ENCODE results near the gene FER1L5. TPM values are rescaled to one million over a fixed set of nuclear protein-coding genes. Genes with fewer than 3 reads are reported as not detected.

Gene FER1L5
- total RNA-seq, 1 experiment from 2014 or later: 1.2 TPM

DNA sequence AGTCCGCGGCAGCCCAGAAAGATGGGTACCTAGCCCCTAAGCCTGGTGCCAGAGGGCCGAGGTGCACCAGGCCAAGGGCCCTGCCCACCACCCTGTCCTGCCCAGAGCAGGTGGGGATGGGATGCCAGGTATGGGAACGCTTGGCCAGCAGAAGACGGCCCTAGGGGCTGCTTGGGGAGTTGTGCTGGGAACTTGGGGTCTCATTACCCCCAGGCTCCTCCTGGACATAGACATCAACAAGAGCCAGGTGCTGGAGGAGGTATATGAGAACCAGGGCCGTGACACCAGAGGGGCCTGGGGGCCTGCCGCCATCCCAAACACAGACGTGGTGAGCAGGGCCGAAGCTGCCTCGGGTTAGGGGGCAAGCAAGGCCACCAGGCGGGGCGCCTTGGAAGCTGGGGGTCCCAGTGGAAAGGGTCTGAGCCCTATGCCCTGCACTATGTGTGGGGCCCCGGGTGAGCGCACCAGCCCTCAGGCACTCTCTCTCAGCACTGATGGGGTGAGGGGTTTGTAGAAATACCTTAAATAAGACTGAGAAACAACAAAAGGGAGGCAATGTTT is 46.9 kb downstream of the FER1L5 start:
- no peak overlapping the region for H3K18ac ChIP-seq (ENCODE audit: insufficient read length, low read depth, low read length)
- no peak overlapping the region for H3T11ph ChIP-seq (ENCODE audit: low read length)
- H2BK20ac ChIP-seq (ENCODE audit: low read depth, low read length, poor library complexity, severe bottlenecking): no peak overlapping the region
- no peak overlapping the region for H2AFZ ChIP-seq (ENCODE audit: low read length)
- no peak overlapping the region for H3K4me2 ChIP-seq (ENCODE audit: insufficient read depth, insufficient read length, low read length)
- H3K27me3 ChIP-seq (ENCODE audit: insufficient read depth, low read length): no peaks in the 10 kb centered on the region
- H3K36me3 Mint-ChIP-seq (ENCODE audit: insufficient read depth in 1 of 3, low read depth in 3 of 3): no peaks in the 10 kb centered on the region
- H4K5ac ChIP-seq (ENCODE audit: insufficient read length, low read depth, low read length): no peak overlapping the region
- H2BK12ac ChIP-seq (ENCODE audit: insufficient read length, low read depth, low read length): no peak overlapping the region
- H3K14ac ChIP-seq (ENCODE audit: insufficient read depth, low read length): no peak overlapping the region; the same call in 1 of the 2 replicates
- no peaks in the 10 kb centered on the region for H3K79me1 ChIP-seq (ENCODE audit: insufficient read depth, low read depth, low read length, poor library complexity, severe bottlenecking)
- no CpG with 5 or more reads among the region's 14 CpGs for WGBS (ENCODE audit: extremely low coverage, insufficient read length, low lambda C conversion rate)
- no peak overlapping the region for H2AK5ac ChIP-seq (ENCODE audit: insufficient read length, low read length)
- H2BK15ac ChIP-seq (ENCODE audit: low read depth, low read length): no peak overlapping the region
- H3K79me2 ChIP-seq (ENCODE audit: insufficient read depth, low read length): no peaks in the 10 kb centered on the region
- no peak for TF ChIP-seq CTCF (conservative IDR thresholded peaks at IDR 0.05)
- no peaks in the 10 kb centered on the region; a peak in 1 of 5 replicates for H3K9me3 Mint-ChIP-seq
- no peaks in the 10 kb centered on the region for H3K9me3 ChIP-seq (ENCODE audit: control insufficient read depth, low read depth, low read length)
- no peak overlapping the region for H3K27ac ChIP-seq (ENCODE audit: insufficient read length, low read depth, low read length)
- DNase-seq: no peak
- no peak overlapping the region for H3K9ac ChIP-seq (ENCODE audit: extremely low read depth, insufficient read length, low read length)
- H4K91ac ChIP-seq (ENCODE audit: insufficient read length, low read depth, low read length): no peak overlapping the region
- H3K23ac ChIP-seq (ENCODE audit: insufficient read length, low read depth, low read length): no peak overlapping the region
- H3K56ac ChIP-seq (ENCODE audit: insufficient read length, low read depth, low read length): no peak overlapping the region
- peaks cover 3 to 12% of the 10 kb centered on the region in 2 experiments; a peak in 3 of 4 replicates for H3K4me1 Mint-ChIP-seq
- H3K4me1 ChIP-seq (ENCODE audit: insufficient read depth, low read length): no peaks in the 10 kb centered on the region
- no peak overlapping the region for H3K27ac Mint-ChIP-seq
- H4K8ac ChIP-seq (replicated peaks; ENCODE audit: insufficient read length, low read depth, low read length): no peak overlapping the region
- no peaks in the 10 kb centered on the region; the same call in 1 of the 2 replicates for H3K27me3 Mint-ChIP-seq (ENCODE audit: low read depth)
- no peaks in the 10 kb centered on the region for H4K20me1 ChIP-seq (ENCODE audit: control insufficient read depth, insufficient read depth, insufficient read length)
- H3K4ac ChIP-seq (ENCODE audit: low read depth, low read length): no peak overlapping the region
- H3K23me2 ChIP-seq (ENCODE audit: insufficient read length, low read depth, low read length, poor library complexity, severe bottlenecking): no peaks in the 10 kb centered on the region
- no peak overlapping the region for H2BK5ac ChIP-seq (ENCODE audit: insufficient read length, low read length)
- no peak overlapping the region for H2BK120ac ChIP-seq (ENCODE audit: low read depth, low read length, poor library complexity, severe bottlenecking)
- no peak overlapping the region for H3K4me3 Mint-ChIP-seq
